ENCODE measurements around the gene NEGR1.

DNA sequence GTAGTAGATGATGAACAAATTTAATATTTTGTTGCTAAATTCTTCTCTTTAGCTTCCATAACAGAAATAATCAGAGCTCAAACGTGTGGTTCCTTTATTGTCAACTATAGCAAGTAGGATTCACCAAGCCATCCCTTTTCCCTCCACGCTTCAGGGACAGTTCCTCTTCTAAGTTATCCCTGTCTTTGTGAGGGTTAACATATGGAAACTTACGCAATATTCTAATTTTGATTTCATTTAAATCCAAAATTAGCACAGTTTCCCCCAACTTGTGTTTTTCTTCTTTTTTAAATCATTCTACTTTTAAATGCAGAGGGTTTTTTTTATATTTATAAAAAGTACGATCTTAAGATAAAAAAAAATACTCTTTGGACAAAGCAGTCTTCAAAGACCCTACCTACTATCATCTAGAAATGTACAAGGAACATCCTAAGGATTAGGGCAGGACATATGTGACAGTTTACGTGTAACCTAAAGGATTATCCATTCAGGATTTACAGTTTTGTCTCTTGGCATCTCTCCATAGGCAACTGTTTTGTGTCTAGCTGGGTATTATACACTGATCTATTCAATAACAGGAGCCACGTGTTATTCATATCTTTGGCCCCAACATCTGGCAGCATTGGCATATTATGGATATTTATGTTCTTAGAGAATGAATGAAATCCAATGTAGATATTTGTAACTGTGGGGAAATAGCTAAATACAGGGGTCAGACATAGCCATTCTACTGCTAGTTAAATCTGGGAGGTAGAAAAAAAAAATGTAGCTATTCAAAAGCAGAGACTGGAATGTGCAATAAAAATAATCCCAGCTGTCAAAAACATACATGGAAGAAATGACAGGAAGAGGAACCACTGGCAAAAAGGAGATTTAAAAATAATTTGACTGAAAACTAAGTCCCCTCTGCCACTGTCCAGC lies 272.9 kb downstream of the NEGR1 start:
- TF ChIP-seq, protein P1, sequence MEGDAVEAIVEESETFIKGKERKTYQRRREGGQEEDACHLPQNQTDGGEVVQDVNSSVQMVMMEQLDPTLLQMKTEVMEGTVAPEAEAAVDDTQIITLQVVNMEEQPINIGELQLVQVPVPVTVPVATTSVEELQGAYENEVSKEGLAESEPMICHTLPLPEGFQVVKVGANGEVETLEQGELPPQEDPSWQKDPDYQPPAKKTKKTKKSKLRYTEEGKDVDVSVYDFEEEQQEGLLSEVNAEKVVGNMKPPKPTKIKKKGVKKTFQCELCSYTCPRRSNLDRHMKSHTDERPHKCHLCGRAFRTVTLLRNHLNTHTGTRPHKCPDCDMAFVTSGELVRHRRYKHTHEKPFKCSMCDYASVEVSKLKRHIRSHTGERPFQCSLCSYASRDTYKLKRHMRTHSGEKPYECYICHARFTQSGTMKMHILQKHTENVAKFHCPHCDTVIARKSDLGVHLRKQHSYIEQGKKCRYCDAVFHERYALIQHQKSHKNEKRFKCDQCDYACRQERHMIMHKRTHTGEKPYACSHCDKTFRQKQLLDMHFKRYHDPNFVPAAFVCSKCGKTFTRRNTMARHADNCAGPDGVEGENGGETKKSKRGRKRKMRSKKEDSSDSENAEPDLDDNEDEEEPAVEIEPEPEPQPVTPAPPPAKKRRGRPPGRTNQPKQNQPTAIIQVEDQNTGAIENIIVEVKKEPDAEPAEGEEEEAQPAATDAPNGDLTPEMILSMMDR (IDR thresholded peaks at IDR 0.05): no peak
- TF ChIP-seq POLR2A (IDR thresholded peaks at IDR 0.05): no peak
